NCI-H526 treated with DMSO at 0.1 percent for 48 hours (cell line): ENCODE results near the gene ZNG1B.
"Not testable (repeated sequence)": the region's sequence is repeated elsewhere in the genome, so short reads cannot be mapped to it uniquely, and the experiment has no call there.

Experiments
- DNase-seq: peaks from one replicate; lab custom pipeline; 2025; lab: John Stamatoyannopoulos, UW

The ZNG1B gene

GRCh38 chr2:113437508-113438465 is at the start of gene ZNG1B:
TSS of gene ZNG1B (plus strand) at chr2:113437691. CDS start at chr2:113437869, 178 bp downstream.
- not testable (repeated sequence) for DNase-seq

DNA sequence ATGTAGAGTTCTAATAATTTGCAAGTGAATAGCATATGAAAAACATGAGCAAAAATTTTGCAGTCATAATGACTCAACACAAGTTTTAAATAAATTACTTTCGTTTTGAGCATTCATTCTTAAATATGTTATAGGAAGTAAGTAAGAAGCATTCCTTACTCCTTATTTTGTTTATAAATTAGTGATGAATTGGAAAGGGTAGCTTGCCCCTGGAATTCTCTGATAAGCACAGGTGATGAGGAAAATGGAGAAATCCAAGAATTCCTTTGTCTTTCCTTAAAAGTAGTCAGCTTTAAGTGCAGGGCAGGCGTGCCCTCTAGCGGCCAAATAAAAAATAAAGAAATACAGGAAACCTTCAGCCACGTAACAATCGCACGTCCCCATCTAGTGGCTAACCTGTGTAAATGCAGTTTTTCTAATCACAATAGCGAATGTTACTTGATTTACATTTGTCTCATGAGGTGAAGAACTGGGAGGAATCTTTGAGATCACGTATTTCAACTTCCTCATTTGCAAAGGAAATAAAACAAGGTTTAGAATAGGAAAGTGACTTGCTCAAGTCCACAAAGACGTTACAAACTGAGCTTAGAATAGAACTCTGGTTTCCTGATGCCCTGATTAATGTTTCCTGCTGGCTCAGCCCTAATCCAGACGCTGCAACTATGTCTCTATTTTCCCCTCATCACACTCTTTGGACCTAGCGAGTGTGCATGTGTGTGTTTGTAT is 47.2 kb upstream of the ZNG1B start:
- DNase-seq = no peak

- DNase-seq = no peak
These were observed 46.4 kb upstream of the ZNG1B start for GRCh38 chr2:113391073-113391472.

DNA sequence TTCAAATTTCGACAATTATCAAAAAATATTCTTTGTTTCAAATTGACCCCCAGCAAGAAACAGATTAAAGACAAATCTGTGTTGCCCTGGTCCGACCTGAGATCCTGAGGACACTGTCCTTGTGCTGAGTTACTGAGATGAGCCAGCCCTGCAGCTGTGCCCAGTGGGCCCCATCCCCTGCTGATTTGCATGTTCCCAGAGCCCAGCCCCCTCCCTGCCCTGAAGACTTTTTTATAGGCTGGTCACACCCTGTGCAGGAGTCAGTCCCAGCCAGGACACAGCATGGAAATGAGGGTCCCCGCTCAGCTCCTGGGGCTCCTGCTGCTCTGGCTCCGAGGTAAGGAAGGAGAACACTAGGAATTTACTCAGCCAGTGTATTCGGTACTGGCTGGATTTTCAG is 31.4 kb upstream of the ZNG1B start:
- no peak for DNase-seq

GRCh38 chr2:113407446-113408099 is 29.9 kb upstream of the ZNG1B start:
- DNase-seq = no peak

- DNase-seq = not testable (repeated sequence)
These were observed 25.7 kb upstream of the ZNG1B start for GRCh38 chr2:113411725-113412352.

DNA sequence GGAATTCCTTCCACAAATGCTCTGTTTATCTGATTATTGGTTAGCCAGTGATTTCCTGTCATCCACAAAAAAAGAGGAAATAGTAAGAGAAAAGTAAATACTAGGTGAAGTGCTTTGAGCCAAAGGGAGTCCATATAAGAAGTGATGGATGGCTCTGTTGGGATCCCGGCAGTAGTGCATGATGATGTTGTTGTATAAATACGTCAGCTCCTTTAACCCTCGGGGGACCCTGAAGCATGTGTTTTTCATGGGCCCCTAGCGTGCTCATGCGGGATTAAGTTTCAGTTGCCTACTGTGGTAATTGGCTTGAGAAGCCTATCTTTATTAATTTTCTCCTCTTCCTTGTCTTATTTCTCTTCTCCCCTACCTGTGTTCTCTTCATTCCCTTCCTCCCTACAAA is 24.7 kb upstream of the ZNG1B start:
- DNase-seq = not testable (repeated sequence)

DNA sequence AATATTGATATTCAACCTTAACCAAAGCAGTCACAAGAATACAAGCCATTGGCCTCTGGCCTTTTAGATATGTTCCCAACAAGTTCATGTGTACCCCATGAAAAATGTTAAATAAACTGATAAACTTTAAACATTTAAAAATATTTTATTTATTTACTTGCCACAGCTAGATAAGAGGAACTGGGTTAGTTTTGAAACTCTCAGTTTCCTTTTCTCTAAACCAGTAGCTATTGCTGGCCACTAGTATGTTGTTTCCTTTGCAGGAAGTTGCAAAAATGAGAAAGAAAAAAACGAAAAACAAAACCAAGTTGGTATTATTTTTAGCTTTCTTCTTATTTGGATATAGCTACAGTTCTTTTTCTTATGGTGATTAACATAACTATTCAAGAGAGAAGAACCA is 5.7 kb upstream of the ZNG1B start:
- DNase-seq = not testable (repeated sequence)

GRCh38 chr2:113433468-113433867 is 4.0 kb upstream of the ZNG1B start:
- DNase-seq = not testable (repeated sequence)

DNA sequence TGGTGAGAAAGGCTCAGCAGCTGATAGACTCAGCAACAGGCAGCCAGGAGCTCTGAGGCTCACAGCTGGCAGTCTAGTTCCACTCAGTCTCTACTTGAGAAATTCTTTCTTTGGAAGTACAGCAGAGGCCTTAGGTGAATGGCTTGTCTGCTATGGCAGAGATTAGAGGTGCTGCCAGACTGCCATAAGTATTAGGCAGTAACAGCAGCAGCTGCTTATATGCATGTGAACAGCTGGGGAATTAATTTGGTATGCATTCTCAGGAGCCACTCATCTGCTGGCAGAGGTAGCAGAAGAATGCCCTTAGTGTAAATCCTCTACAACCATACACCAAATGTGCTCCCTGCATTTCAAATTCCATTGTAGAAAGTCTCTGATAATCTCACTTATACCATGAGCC is 28.3 kb downstream of the ZNG1B start:
- DNase-seq = not testable (repeated sequence)

DNA sequence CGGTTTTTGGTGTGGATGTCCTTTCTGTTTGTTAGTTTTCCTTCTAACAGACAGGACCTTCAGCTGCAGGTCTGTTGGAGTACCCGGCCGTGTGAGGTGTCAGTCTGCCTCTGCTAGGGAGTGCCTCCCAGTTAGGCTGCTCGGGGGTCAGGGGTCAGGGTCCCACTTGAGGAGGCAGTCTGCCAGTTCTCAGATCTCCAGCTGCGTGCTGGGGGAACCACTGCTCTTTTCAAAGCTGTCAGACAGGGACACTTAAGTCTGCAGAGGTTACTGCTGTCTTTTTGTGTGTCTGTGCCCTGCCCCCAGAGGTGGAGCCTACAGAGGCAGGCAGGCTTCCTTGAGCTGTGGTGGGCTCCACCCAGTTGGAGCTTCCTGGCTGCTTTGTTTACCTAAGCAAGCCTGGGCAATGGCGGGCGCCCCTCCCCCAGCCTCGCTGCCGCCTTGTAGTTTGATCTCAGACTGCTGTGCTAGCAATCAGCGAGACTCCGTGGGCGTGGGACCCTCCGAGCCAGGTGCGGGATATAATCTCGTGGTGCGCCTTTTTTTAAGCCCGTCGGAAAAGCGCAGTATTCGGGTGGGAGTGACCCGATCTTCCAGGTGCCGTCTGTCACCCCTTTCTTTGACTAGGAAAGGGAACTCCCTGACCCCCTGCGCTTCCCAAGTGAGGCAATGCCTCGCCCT is 39.3 kb downstream of the ZNG1B start:
- not testable (repeated sequence) for DNase-seq

DNA sequence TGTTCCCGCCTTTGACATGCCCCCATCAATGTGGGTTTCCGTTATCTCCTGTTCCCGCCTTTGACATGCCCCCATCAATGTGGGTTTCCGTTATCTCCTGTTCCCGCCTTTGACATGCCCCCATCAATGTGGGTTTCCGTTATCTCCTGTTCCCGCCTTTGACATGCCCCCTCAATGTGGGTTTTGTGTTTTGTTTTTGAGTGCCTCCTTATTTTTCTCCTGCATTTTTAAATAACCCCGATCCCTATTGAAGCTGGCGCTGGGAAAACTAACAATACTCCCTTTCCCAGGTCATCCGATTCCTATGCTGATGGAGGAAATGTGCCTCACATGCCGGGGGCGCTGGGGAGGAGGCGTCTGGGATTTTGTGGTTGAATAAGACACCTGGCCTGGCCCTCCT is 59.0 kb downstream of the ZNG1B start:
- not testable (repeated sequence) for DNase-seq

GRCh38 chr2:113498365-113498764 is 60.9 kb downstream of the ZNG1B start, which contains the start of gene FOXD4L1:
TSS of gene FOXD4L1 (plus strand) at chr2:113498665. CDS start at chr2:113499257, 592 bp downstream.
- DNase-seq = not testable (repeated sequence)

DNA sequence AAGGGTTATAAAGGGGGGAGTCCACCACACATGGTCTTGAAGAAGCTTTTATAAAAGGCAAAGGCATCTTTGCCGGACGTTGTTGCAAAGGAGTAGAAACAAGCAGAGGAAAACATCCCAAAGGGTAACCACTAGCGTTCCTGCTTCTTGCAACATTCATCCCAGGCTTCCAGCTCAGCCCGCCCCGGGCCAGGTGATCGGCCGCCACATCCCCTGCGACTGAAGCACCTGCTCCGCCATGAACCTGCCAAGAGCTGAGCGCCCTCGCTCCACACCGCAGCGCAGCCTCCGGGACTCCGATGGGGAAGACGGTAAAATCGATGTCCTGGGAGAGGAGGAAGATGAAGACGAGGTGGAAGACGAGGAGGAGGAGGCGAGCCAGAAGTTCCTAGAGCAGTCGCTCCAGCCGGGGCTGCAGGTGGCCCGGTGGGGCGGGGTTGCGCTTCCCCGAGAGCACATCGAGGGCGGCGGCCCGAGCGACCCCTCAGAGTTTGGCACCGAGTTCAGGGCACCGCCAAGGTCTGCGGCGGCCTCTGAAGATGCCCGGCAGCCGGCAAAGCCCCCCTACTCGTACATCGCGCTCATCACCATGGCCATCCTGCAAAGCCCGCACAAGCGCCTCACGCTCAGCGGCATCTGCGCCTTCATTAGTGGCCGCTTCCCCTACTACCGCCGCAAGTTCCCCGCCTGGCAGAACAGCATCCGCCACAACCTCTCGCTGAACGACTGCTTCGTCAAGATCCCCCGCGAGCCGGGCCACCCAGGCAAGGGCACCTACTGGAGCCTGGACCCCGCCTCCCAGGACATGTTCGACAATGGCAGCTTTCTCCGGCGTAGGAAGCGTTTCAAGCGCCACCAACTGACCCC is 61.8 kb downstream of the ZNG1B start:
- not testable (repeated sequence) for DNase-seq

DNA sequence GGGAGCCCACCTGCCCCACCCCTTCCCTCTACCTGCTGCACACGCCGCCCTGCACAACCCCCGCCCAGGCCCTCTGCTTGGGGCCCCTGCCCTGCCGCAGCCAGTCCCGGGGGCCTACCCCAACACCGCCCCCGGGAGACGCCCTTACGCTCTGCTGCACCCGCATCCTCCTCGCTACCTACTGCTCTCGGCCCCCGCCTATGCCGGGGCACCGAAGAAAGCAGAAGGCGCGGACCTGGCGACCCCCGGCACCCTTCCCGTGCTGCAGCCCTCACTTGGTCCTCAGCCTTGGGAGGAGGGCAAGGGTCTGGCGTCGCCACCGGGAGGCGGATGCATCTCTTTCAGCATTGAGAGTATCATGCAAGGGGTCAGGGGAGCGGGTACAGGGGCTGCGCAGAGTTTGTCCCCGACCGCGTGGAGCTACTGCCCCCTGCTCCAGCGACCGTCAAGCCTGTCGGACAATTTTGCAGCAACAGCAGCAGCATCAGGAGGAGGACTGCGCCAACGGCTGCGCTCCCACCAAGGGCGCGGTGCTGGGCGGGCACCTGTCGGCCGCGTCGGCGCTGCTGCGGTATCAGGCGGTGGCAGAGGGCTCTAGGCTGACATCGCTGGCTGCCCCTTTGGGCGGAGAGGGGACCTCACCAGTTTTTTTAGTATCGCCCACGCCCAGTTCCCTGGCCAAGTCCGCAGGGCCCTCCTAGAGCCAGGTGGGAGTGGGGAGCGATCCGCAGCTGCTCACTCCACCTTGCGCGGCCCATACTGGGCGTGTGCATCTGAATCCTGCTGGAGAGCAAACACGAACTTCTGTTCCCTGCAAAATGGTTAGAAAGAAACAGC is 62.6 kb downstream of the ZNG1B start:
- DNase-seq = not testable (repeated sequence)

GRCh38 chr2:113500723-113501038 is 63.2 kb downstream of the ZNG1B start:
- DNase-seq = not testable (repeated sequence)

- not testable (repeated sequence) for DNase-seq
These were observed 65.0 kb downstream of the ZNG1B start for GRCh38 chr2:113502216-113503093.
